Endothelial cell of umbilical vein (primary cell): Measurements from ENCODE around the gene VPS41. TPM values are rescaled to one million over a fixed set of nuclear protein-coding genes. Genes with fewer than 3 reads are reported as not detected.
A peak's percentile ranks its signal among the peaks of the same experiment; 100 is the strongest.

Experiments
- BruUV-seq: library from RNA; stranded (reverse); fragments of 400-500 nt; replicated peaks from 2 replicates; lab custom pipeline; 2021; lab: Mats Ljungman, UMichigan
- CTCF ChIA-PET: fragments of 300-600, 350-600 bp; sonication (Branson Sonifier 250); formaldehyde crosslinking; loops from one replicate; lab custom pipeline; 2021; ENCODE audit warnings: antibody characterized with exemption, inconsistent platforms; lab: Charles Lee
- POLR2A ChIA-PET: fragments of 300-600, 350-600 bp; sonication (Branson Sonifier 250); formaldehyde crosslinking; loops from one replicate; lab custom pipeline; 2021; ENCODE audit warnings: antibody characterized with exemption, inconsistent platforms; lab: Charles Lee
- DNase-seq: peaks from one replicate; pipeline ENCODE4 v3.0.0-alpha.2; 2011; ENCODE audit warnings: low read depth, low spot score
- FAIRE-seq: peaks from 2 replicates; lab custom pipeline; 2011; peaks lifted over from hg19 to GRCh38; lab: Jason Lieb, UNC
- H2AFZ ChIP-seq: 2 replicates; pipeline ENCODE4 v1.6.0; 2012; ENCODE audit warnings: low read depth, low read length, control low read depth, inconsistent platforms
- H3K27ac ChIP-seq: 2 replicates; pipeline ENCODE4 v1.5.1; 2011; ENCODE audit warnings: low read depth, mild to moderate bottlenecking, control low read depth, low read length, moderate library complexity; ENCODE audit not compliant: insufficient read depth
- H3K27me3 ChIP-seq, 2 experiments: 2 replicates each; pipeline versions ENCODE4 v1.6.0 to v1.6.1; 2011; ENCODE audit warnings: low read length in 2 of 2, mixed read lengths in 1 of 2; ENCODE audit not compliant: control insufficient read depth in 2 of 2, insufficient read depth in 2 of 2
- H3K36me3 ChIP-seq, 2 experiments: 2 replicates in 1 of 2; 3 replicates in 1 of 2; pipeline ENCODE4 v1.5.1; 2011; ENCODE audit warnings: low read length in 2 of 2, mild to moderate bottlenecking in 1 of 2, moderate library complexity in 1 of 2; ENCODE audit not compliant: control insufficient read depth in 2 of 2, insufficient read depth in 2 of 2; ENCODE audit errors: extremely low read depth in 1 of 2
- H3K4me1 ChIP-seq: 3 replicates; pipeline ENCODE4 v1.5.1; 2011; ENCODE audit warnings: mild to moderate bottlenecking, low read length; ENCODE audit not compliant: control insufficient read depth, insufficient read depth; ENCODE audit errors: extremely low read depth
- H3K4me2 ChIP-seq: 2 replicates; pipeline ENCODE4 v1.6.1; 2011; ENCODE audit warnings: low read length, control low read depth, mixed read lengths; ENCODE audit not compliant: insufficient read depth
- H3K4me3 ChIP-seq, 3 experiments: fragments of 200-600 bp in 1 of 3; sonication (generic), shearing (Covaris generic) in 1 of 3; replicated peaks in 1 of 3; 2 replicates each; pipeline ENCODE4 v1.5.1; 2011 to 2016; ENCODE audit warnings: control low read depth in 3 of 3, low read length in 3 of 3, mild to moderate bottlenecking in 2 of 3, inconsistent platforms in 1 of 3, low read depth in 1 of 3, moderate library complexity in 1 of 3; ENCODE audit not compliant: insufficient read depth in 1 of 3
- H3K79me2 ChIP-seq: 2 replicates; pipeline ENCODE4 v1.6.0; 2012; ENCODE audit warnings: low read length, inconsistent platforms; ENCODE audit not compliant: control insufficient read depth, insufficient read depth
- H3K9ac ChIP-seq: replicated peaks from 2 replicates; pipeline ENCODE3; 2011; ENCODE audit warnings: low read length, control low read depth; ENCODE audit not compliant: insufficient read depth; ENCODE audit errors: extremely low read depth
- H3K9me1 ChIP-seq: replicated peaks from 3 replicates; pipeline ENCODE4 v1.6.0; 2011; ENCODE audit warnings: mild to moderate bottlenecking, low read length; ENCODE audit not compliant: control insufficient read depth, insufficient read depth; ENCODE audit errors: extremely low read depth
- H3K9me3 ChIP-seq: replicated peaks from 2 replicates; pipeline ENCODE4 v1.5.1; 2012; ENCODE audit warnings: low read length, inconsistent platforms; ENCODE audit not compliant: control insufficient read depth, insufficient read depth
- H4K20me1 ChIP-seq: replicated peaks from 2 replicates; pipeline ENCODE3; 2011; ENCODE audit warnings: mild to moderate bottlenecking, low read length; ENCODE audit not compliant: control insufficient read depth, insufficient read depth; ENCODE audit errors: extremely low read depth
- EZH2 ChIP-seq: IDR thresholded peaks from 2 replicates; pipeline ENCODE4 v1.6.1; 2012; ENCODE audit warnings: borderline replicate concordance, low read depth, mild to moderate bottlenecking, moderate library complexity, low read length, inconsistent platforms; ENCODE audit not compliant: severe bottlenecking
- FOS ChIP-seq: IDR thresholded peaks from 2 replicates; pipeline ENCODE4 v1.6.1; 2011; ENCODE audit warnings: mild to moderate bottlenecking, low read length, moderate library complexity, borderline replicate concordance; ENCODE audit not compliant: insufficient read depth
- GATA2 ChIP-seq: IDR thresholded peaks from 2 replicates; pipeline ENCODE4 v1.7.0; 2011; ENCODE audit warnings: low read depth, mild to moderate bottlenecking, moderate library complexity, mixed read lengths, low read length; ENCODE audit not compliant: insufficient read length, insufficient read depth
- JUN ChIP-seq: IDR thresholded peaks from 2 replicates; pipeline ENCODE4 v1.6.1; 2011; ENCODE audit warnings: borderline replicate concordance, low read depth; ENCODE audit not compliant: insufficient read length, insufficient read depth
- MYC ChIP-seq: IDR thresholded peaks from one replicate; pipeline ENCODE4 v1.6.1; 2011; ENCODE audit warnings: mild to moderate bottlenecking, low read depth, low read length
- POLR2A ChIP-seq: IDR thresholded peaks from 2 replicates; pipeline ENCODE4 v1.6.1; 2012; ENCODE audit warnings: low read depth, mild to moderate bottlenecking, control low read depth, low read length
- POLR2AphosphoS5 ChIP-seq: IDR thresholded peaks from 2 replicates; pipeline ENCODE4 v1.6.1; 2012; ENCODE audit warnings: low read depth, mild to moderate bottlenecking, control low read depth, low read length, moderate library complexity; ENCODE audit not compliant: insufficient read depth
- dilution Hi-C: fragments of 300-500 bp; cut with MboI; formaldehyde crosslinking; loops from one replicate; pipeline ENCODE4 v1.15.0; 2019; ENCODE audit warnings: low sequenced_read_pairs; ENCODE audit not compliant: extremely low pct_ligation_motif_present
- intact Hi-C: fragments of 100-400 bp; cut with micrococcal nuclease; formaldehyde crosslinking; loops from one replicate; pipeline ENCODE4 v1.10.0; 2022
- polyA plus RNA-seq, 4 experiments: library from polyadenylated mRNA; depleted of rRNA in 3 of 4; stranded (reverse) in 3 of 4; unstranded in 1 of 4; fragments of >200 nt; gene quantifications; 2 replicates each; pipeline versions ENCODE4 v1.2.1 to v1.2.3, GENCODE V29; 2011 to 2012; ENCODE audit warnings: missing spikeins in 1 of 4
- total RNA-seq: library from RNA; stranded (reverse); gene quantifications from 2 replicates; pipeline ENCODE4 v1.2.3, GENCODE V29; 2021
- TF ChIP-seq, protein P1 (sequence below): IDR thresholded peaks from 2 replicates; pipeline ENCODE4 v1.6.1; 2011; ENCODE audit not compliant: insufficient read depth, insufficient read length
- TF ChIP-seq, protein P2 (sequence below), 2 donors: IDR thresholded peaks; 1 replicate in 1 of 2; 2 replicates in 1 of 2; pipeline ENCODE4 v1.5.1; 2011; ENCODE audit warnings: low read length in 2 of 2, mild to moderate bottlenecking in 2 of 2, moderate library complexity in 2 of 2, control low read depth in 1 of 2, inconsistent platforms in 1 of 2, low read depth in 1 of 2; ENCODE audit not compliant: insufficient read depth in 1 of 2; ENCODE audit errors: extremely low read depth in 1 of 2

Gene VPS41
- total and polyA plus RNA-seq, 2 donors (not counting 3 experiments of a cell fraction or from before 2014, with no cell fraction given): 14.3 to 79.8 TPM

DNA sequence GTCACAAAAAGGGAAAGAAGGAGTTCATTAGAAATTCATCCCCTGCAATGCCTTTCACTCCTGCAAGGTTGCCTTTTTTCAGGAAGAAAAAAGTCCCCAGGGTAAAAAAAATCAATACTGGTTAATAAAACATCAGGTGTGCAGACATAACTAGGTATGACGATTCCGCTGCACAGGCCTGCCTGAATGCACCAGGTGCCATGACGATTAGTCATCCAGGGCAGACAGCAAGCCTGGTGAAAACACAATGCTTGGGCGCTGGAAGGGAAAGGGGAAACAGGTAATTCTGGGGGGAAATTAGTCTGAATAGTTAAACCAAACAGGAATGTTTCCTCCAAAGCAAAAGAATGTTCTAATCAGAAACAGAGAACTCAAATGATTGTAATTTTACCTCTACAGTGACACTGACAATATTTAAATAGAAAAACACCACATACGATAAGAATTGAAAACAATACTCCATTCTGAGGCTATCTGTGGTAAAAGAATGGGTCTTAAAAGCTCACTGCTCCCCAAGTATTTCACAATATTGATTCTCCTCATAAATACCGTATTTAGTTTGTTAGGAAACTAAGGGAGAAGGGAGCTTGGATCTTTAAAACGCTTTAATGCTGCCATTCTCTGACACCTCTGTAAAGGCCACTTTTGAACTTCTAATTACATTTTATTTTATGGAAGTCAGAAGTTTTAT lies 45.2 kb downstream of the VPS41 start:
- POLR2A ChIA-PET: no interaction called here
- no peaks in the 10 kb centered on the region for H4K20me1 ChIP-seq
- dilution Hi-C loops: no loop called here
- no peak overlapping the region for H2AFZ ChIP-seq
- DNase-seq: peak; percentile 25
- H3K79me2 ChIP-seq: no peaks in the 10 kb centered on the region
- H3K4me3 ChIP-seq: no peak overlapping the region
- intact Hi-C loops: no loop called here
- FAIRE-seq: peak; percentile 4
- H3K9me1 ChIP-seq: no peaks in the 10 kb centered on the region
- no peak for TF ChIP-seq POLR2A
- TF ChIP-seq, protein P1, sequence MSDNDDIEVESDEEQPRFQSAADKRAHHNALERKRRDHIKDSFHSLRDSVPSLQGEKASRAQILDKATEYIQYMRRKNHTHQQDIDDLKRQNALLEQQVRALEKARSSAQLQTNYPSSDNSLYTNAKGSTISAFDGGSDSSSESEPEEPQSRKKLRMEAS: no peak
- TF ChIP-seq JUN: no peak
- no peak for TF ChIP-seq POLR2AphosphoS5
- no peak for TF ChIP-seq EZH2
- TF ChIP-seq MYC: no peak
- TF ChIP-seq, protein P2, sequence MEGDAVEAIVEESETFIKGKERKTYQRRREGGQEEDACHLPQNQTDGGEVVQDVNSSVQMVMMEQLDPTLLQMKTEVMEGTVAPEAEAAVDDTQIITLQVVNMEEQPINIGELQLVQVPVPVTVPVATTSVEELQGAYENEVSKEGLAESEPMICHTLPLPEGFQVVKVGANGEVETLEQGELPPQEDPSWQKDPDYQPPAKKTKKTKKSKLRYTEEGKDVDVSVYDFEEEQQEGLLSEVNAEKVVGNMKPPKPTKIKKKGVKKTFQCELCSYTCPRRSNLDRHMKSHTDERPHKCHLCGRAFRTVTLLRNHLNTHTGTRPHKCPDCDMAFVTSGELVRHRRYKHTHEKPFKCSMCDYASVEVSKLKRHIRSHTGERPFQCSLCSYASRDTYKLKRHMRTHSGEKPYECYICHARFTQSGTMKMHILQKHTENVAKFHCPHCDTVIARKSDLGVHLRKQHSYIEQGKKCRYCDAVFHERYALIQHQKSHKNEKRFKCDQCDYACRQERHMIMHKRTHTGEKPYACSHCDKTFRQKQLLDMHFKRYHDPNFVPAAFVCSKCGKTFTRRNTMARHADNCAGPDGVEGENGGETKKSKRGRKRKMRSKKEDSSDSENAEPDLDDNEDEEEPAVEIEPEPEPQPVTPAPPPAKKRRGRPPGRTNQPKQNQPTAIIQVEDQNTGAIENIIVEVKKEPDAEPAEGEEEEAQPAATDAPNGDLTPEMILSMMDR (IDR thresholded peaks at IDR 0.05; ENCODE audit: extremely low read depth in 1 of 2, insufficient read depth in 1 of 2, low read depth in 1 of 2, low read length in 2 of 2): no peak
- TF ChIP-seq FOS: no peak
- TF ChIP-seq GATA2: no peak
- H3K4me1 ChIP-seq: peaks cover 3% of the 10 kb centered on the region
- no peak overlapping the region for H3K27ac ChIP-seq
- CTCF ChIA-PET: no interaction called here
- H3K4me2 ChIP-seq: no peak overlapping the region
- H3K9ac ChIP-seq: no peak overlapping the region
- no peaks in the 10 kb centered on the region for H3K27me3 ChIP-seq
- no peaks in the 10 kb centered on the region for H3K9me3 ChIP-seq
- H3K36me3 ChIP-seq: no peaks in the 10 kb centered on the region
- no TSS peak for BruUV-seq
